Amygdala (tissue), 56 donors: ENCODE results near the gene HES3.
"Not testable (repeated sequence)": the region's sequence is repeated elsewhere in the genome, so short reads cannot be mapped to it uniquely, and the experiment has no call there.

Experiments used
- DNase-seq, 56 donors: peaks; one replicate each; lab custom pipeline; 2025; lab: John Stamatoyannopoulos, UW

Gene HES3

DNA sequence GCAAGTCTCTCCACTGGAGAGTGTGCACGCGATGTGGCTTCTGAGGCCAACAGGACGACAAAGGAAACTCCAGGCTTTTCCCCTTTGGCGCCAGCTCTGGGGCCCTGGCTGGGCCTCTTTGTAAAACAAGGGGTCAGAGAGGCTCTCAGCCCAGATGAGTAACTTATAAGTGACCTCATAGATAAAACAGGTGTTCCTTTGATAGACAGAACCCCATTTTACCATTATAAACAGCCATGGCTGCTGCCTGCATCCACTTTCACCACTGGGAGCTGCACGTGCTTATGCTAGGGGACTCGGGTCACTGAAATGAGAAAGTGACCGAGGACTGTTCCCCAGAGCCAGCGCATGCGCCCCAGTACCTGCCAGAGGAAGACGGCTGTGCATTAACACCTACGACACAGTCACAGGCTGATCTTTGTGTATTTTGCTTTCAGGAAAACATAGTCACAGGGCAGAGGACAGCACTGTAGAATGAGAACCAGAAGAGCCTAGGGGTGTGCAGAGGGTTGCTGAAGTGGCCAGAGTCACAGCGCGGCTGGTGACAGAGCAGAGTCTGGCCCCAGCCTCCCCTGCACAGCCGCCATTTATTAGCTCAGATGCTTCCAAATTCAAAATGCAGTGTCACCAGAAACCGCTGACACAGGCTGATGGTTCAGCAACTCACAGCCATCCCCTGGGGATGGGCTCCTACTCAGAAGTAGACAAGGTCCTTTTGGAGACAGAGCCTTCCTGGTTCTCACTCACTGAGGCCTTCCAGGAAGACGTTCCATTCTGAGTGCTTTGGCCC is 25.4 kb upstream of the HES3 start:
- DNase-seq, result no peak

DNA sequence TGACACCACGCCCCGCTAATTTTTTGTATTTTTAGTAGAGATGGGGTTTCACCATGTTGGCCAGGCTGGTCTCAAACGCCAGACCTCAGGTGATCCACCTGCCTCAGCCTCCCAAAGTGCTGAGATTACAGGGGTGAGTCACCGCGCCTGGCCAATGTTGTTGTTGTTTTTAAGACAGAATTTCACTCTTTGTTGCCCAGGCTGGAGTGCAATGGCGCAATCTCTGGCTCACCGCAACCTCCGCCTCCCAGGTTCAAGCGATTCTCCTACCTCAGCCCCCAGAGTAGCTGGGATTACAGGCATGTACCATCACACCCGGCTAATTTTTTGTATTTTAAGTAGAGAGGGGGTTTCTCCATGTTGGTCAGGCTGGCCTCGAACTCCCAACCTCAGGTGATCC is 24.3 kb upstream of the HES3 start:
- not testable (repeated sequence) for DNase-seq

DNA sequence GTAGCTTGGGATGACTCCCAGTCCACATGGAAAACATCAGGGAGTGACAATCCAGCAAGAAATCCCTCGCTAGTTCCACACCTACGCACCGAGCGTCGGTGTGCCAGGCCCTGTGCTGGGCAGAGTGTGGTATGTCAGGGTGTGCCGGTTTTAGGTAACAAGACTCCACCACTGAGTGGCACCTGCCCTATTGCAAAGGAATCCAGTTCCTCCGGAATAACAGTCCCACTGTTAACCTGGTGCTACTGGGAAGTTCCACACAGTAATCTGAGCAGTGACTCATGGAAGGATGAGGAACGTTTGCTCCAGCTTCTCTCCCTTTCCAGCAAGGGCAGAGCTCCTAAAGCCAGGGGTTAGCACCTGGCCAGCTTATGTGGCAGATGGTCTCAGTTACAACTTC is 23.7 kb upstream of the HES3 start:
- no peak for DNase-seq

DNA sequence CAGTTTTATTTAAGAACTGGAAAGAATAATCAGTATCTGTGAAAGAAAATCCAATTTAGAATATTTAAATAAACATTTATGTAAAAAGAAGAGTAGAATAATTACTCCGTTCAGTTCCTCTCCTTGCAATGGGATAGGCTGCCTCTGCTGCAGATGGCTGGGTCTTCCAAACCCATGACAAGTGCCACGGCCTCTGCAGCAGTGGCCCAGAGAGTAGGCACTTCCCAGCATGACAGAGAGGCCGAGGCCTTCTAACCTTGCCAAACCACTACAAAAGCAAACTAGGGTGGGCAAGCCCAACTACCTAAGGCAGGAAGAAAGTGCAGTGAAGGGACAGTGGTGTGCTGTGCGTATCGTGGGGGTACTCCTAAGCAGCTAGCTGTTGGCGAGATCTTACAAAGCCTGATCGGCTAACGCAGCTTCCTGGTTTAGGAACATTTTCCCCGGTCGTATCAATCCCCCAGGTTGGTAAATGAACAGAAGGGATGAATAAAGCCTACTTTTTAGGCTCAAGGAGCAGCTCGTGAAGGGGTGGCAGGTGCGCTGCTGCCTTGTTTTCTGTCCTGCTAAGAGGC is 22.7 kb upstream of the HES3 start:
- no peak for DNase-seq

DNA sequence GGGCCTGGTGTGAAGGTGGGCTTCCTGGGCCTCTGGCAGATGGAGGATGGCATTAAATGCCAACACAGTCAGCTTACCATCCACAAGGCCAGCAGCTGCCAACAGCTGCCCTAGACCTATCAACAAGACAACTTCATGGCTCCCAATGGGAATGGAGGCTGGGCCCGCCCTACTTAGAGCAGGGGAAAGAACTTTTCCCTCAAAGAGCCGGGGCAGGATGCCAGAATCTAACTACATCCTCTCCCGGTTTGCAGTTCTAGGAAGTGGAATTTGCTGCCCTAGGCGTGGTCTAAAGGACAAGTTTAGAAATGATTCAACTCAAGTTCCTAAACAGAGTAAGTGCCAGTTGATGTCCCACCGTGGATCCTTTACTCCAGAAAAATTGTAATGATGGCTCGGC is 21.3 kb upstream of the HES3 start:
- no peak for DNase-seq

DNA sequence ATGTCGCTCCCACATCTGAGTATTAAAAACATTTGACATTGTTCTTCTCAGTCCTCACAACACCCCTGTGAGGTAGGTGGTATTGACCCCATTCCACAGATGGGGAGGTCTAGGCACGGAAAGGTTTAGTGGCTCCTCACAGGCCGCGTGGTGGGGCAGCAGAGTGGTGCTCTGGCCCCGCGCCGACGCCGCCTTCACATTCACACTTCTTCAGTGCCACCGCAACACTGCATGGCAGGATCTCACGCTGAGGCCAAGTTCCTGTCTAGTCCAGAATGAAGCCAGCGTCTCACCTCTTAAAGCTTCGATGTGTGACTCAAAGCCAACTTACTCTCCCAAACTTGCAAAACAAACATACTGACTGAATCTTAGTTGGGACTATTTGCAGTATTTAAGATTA is 20.4 kb upstream of the HES3 start:
- DNase-seq, result no peak

DNA sequence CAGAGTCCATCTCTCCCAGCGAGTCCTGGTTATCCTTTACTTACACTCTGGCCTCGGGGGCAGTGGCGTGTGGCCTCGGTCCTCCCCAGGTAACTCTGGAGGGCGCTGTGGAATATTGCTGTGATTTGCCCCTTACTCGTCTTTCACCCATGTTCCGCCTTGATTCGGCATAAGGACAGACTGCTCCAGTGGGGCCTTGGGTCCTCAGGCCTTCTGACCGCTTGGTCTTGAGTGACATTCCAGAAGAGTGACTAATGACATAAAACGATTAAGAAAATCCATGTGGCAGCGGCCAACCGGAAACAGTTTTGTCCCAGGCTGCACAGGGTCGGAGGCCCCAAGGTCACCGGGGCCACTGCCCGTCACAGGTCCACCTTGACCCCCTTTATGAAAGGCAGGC is 19.3 kb upstream of the HES3 start:
- no peak for DNase-seq

DNA sequence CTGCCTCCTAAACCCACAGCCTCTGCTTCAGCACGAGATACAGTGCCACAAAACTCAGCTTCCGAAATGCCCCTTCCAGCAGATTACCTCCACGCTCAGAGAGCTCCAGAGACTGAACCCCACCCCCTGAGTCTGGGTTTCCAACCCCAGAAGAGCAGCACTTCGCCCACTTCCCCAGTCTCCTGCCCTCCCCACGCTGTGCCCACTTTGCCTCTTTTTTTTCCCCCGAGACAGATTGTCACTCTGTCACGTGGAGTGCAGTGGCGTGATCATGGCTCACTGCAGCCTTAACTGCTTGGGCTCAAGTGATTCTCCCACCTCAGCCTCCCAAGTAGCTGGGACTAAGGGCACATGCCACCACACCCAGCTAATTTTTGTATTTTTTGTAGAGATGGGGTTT is 18.3 kb upstream of the HES3 start:
- no peak for DNase-seq

DNA sequence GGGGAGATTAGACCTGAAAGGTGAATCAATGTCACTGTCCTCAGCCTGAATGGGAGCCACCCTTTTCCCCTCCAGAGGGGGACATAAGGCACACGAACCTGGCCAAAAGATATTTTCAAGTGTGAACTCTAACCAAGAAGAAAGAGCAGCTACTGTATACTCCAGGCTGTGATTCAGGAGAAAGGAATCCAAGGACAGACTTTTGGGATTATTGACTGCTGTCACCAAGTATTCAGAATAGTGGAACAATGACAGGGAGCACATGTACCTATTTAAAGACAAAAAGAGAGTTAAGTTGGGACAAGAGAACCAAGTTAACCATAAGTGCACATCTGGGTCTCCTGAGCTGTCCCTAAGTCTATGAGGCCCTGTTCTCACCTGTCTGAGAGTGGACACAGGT is 10.6 kb upstream of the HES3 start:
- no peak for DNase-seq

DNA sequence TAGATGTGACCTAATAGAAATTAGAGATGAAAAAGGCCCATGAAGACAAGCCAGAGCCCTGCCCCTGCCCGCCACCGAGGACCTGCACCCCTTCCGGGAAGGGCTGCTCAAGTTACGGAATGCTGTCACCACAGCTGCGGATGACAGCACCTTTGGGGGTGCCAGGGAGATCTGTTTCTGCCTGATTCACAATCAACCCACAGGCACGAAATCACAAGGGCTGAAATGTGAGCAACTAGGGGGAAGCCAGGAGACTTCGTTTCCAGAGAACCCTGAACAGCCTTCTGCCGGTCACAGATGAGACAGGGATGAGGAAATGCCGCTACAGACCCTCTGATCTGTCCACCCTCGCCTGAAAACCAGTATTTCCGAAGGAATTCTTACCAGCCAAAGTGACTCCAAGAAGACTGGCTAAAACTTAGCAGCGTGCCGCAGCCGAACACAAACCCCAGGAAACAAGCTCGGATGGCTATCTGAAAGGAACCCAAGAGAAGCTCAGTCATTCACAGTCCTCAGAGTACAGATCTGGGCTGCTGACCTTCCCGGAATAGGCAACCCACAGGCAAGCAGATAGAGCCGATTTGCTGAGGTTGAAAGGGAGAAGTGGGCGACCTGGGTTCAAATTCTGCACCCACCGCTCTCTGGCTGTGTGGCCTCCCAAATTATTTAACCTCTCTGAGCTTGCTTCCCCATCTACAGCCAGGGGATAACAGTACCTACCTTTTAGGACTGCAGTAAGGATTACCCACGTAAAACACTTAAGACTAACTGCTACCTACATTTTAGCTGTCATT is 9.3 kb upstream of the HES3 start:
- DNase-seq, result no peak

DNA sequence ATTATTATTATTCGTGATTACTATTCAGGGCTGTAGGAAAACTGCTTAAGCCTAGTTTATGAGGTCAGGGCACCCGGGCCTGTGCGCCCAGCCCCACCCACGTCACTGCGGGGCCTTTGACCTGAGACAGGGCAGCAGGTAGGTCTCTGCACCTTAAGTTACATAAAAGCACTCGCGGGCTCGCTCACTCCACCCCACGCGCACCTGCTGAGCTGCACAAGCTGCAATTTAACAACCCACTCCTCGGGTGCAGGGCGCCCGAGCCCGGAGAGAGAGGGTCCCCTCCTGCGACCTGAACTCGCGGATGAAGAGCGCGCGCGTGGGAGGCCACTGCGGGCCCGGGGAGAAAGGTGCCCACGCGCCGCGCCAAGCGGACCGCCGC is 8.7 kb upstream of the HES3 start:
- DNase-seq, result peak in 2 of 56 donors; percentile 18 to 20

DNA sequence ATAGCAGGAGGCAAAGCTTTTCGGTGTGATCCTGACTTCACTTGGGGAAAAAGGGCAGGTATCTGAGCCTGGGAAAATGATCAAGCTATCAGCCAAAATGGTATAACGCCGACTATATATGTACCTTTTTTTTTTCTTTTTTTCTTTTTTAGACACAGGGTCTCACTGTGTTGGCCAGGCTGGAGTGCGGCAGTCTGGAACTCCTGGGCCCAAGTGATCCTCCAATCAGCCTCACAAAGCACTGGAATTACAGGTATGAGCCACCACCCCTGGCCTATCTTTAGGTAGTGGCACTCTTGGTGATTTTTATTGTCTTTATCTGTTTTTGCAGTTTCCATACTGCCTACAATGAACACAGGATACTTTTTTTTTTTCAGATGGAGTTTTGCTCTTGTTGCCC is 6.9 kb upstream of the HES3 start:
- DNase-seq, result no peak

DNA sequence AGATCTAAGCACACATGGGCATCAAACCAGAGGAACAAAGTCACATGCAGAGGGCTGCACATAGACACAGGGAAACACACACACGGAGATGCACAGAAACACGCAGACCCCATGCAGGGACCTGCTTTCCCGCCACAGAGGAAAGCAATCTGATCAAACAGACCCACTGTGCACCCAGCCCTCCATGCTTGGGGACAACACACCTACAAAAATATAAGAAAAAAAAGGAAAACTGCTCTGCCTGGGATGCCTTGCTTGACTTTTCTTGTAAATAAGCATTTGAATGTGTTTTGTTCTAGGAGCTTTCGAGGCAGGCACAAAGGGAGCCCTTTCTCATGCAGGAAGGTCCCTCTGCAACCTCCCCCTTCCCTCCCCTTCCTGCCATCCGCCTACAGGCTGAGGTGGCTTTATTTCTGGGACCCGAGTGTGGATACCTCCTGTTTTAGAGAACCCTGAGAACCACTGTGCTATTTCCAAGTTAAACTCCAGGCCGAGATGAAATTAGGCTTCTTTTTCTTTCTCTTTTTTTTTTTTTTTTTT is 4.7 kb upstream of the HES3 start:
- no peak for DNase-seq

DNA sequence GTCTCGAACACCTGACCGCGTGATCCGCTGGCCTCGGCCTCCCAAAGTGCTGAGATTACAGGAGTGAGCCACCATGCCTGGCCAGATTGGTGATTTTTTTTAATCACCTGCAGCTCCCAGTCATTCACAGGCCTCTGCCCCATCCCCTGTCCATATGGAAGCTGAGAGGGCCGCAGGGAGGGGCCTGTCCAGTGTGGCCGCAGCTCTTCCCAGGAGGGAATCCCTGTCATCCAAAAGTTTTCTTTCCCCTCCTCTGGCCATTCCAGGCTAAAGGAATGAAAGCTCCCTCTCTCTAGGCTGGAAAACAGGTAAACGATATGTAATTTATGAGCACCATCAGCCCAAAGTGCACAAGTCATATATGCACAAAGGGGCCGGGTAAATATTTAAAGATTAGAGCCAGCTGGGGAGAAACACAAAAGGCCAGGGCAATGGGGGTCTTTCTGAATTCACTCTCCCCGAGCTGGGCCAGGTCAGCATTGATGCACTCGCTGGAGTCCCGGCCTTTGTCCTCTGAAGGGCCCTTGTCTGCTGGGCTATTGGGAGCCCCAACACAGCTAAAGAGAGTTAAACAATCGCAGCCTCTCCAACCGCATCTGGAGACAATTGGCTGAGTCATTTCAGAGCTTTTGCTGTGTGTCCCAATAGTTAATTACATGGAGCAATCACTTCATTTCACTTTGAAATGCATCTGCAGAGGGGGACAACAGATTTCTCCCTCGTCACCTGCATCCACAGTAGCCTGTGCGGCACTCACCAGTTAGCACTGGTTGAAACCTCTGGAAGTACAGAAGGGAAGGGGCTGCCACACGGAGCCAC is 3.8 kb upstream of the HES3 start:
- DNase-seq, result no peak

DNA sequence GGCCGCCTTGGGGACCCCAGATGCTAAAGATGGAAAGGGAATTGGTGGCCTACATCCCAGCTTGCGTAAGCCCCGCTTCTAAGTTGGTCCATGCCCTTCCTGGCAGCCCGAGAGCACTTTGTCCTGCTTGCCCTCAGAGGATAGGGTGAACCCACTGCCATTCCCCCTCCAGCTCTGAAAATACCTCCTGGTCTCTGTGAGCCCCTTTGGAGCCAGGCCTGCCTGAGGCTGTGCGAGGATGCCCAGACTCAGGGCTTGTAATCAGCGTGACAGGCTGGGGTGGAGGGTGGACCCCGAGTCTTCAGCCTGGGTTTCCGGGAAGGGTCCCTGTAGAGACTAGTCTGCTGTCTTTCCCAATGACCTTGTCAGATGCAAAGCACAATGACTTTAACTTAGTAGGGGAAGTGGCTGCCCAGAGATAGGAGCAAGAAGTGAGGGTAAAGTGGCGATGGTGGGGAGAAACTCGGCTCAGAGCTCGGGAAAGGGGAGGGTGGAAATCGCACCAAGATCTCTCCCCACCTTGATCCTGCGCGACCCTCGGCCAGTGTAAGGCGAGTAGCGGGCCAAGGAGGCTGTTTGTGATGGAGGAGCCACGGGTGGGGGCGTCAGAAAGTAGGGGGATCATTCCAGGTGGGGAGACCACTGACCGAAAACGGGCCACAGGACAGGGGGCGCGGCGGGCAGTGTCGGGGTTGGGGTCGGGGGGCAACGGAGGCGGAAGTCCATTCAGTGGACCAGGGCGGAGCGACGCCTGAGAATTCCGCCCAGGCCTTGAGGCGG is 2.7 kb upstream of the HES3 start:
- no peak for DNase-seq

DNA sequence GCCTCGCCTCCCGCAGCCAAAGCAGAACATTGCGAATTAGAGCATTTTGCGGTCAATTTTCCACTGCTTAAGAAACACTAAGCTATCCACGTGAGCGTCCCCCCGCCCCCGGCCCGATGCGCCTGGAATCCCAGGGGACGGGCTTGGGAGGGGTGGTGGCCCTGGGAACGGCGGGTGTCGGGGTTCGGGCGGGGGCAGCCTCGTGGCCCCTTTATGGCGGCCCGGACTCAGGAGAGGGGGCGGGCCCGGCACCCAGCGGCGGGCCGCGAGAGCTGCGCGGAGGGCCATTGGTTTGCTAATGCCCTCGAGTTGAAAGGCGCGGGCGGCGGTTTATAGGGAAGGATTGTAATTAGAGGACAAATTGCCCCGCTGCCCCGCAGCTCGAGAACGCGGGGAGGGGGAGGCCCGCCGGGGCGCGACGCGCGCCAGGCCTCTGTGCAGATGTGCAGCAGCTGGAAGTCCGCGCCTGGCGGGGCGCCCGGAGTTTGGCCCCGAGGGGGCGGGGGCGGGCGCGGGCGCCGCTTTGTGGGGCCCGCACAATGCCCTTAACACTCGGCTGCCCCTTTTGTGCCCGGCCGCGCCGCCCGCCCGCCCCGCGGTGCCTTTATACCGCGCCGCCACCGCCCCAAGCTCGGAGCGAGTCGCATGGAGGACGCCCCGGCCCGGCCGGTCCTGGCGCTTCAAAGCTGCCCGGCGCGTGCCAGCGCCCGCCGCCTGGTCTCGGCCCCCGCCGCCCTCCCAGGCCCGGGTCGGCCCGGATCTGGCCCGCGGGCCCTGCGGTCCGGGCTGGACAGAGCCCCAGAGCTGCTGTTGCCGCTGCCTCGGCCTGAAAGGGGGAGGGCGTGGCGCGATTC is 1.9 kb upstream of the HES3 start:
- peak in 12 of 56 donors; percentile 6 to 50 (median 22) for DNase-seq

DNA sequence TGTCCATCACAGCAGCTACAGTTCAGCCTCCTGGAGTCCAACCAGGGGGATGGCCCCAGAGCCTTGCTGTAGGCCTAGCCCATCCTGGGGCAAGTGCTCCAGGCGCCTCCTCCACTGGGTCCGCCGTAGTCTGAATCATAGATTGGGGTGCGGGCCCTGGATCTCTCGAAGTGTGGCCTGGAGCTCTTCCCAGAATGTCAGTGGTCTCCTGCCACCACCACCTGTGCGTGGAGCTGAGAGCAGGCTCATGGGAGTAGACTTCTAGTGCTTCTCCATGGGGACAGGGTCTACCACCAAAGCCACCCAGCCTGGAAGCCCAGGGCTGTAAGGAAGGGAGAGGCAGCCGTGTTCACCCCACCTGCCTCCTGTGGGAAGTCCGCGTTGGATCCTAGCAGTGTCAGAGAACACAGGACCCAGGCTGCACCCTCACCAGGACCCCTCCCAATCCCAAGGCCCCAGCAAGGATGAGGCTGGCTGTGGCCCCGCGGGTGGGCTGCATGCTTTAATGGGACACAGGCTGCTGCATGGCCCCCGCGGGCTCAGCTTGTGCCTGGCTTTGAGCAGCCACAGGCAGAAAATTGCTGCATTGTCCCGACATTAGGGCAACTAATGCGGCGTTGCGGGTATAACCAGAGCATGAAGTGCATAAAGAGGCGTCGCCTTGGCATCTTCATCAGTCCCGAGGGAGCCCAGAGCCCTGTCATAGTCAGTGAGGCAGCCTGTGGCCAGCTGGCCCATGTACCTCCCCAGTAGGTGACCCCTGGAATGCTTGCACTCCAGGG is 735 bp upstream of the HES3 start:
- DNase-seq, result no peak

DNA sequence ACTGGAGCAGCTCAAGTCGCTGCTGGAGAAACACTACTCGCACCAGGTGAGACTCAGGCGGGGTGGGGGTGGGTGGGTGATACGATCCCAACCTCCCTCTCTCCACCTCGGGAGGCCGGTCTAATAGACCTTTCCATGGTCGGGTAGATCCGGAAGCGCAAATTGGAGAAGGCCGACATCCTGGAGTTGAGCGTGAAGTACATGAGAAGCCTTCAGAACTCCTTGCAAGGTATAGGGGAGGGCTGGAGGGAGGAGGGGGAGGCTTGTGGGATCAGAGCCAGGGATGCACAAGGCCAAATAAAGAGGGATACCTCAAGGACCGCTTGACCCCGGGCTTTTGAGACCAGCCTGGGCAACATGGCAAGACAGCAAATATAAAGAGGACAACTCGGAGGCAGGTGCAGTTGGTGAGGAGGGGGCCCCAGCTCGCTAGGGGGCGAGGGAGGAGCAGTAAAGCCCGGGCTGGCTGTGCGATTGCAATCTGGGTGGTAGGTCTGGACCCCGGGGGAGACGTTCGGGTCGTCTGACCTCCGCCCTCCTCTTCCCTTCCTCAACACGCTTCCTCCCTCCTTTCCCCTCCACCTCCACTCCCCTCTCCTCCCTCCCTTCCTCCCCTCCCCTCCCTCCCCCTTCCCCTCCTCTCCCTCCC is 546 bp downstream of the HES3 start:
- no peak for DNase-seq
